Astrocyte (in vitro differentiated cells and primary cell): ENCODE data around the gene ANTXR1.

ENCODE experiments used
- EZH2 ChIP-seq: IDR thresholded peaks from 2 replicates; pipeline ENCODE4 v1.6.1; 2012; ENCODE audit warnings: mild to moderate bottlenecking, low read length, inconsistent platforms; ENCODE audit not compliant: insufficient read depth
- TF ChIP-seq, protein P1 (sequence below): IDR thresholded peaks from 2 replicates; pipeline ENCODE4 v1.5.1; 2011; ENCODE audit warnings: low read depth, mild to moderate bottlenecking, inconsistent platforms, low read length, moderate library complexity; ENCODE audit not compliant: insufficient read depth

DNA sequence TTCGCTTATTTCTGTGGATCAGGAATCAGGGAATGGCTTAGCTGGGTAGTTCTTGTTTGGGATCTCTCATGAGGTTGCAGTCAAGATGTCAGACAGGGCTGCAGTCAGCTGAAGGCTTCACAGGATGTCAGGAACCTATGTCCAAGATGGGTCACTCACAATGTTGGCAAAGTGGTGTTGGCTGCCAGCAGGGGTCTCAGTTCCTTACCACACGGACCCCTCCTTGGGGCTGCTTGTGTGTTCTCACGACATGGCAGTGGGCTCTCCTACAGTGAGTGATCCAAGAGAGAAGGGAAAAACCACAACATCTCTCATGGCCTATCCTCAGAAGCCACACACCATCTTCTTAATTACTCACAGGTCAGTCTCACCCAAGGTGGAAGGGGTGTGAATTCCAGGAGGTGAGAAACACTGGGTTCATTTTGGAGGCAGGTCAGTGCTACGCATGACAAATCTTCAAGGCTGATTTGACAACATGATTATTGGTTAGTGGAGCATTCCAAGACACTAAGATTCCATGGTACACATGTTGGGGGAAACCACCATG lies 1.3 kb upstream of the ANTXR1 start:
- TF ChIP-seq, protein P1, sequence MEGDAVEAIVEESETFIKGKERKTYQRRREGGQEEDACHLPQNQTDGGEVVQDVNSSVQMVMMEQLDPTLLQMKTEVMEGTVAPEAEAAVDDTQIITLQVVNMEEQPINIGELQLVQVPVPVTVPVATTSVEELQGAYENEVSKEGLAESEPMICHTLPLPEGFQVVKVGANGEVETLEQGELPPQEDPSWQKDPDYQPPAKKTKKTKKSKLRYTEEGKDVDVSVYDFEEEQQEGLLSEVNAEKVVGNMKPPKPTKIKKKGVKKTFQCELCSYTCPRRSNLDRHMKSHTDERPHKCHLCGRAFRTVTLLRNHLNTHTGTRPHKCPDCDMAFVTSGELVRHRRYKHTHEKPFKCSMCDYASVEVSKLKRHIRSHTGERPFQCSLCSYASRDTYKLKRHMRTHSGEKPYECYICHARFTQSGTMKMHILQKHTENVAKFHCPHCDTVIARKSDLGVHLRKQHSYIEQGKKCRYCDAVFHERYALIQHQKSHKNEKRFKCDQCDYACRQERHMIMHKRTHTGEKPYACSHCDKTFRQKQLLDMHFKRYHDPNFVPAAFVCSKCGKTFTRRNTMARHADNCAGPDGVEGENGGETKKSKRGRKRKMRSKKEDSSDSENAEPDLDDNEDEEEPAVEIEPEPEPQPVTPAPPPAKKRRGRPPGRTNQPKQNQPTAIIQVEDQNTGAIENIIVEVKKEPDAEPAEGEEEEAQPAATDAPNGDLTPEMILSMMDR: no peak
- TF ChIP-seq EZH2: no peak
